H1 (cell line): ENCODE data around the gene CNBP. TPM values are rescaled to one million over a fixed set of nuclear protein-coding genes. Genes with fewer than 3 reads are reported as not detected.

Experiments used
- CTCF ChIA-PET: fragments of 300-600 bp; sonication (Branson Sonifier 250); formaldehyde crosslinking; loops from one replicate; lab custom pipeline; 2021; ENCODE audit not compliant: partially characterized antibody; lab: Charles Lee
- POLR2A ChIA-PET: fragments of 300-600 bp; sonication (Branson Sonifier 250); formaldehyde crosslinking; loops from one replicate; lab custom pipeline; 2021; ENCODE audit warnings: inconsistent platforms; ENCODE audit not compliant: partially characterized antibody; lab: Charles Lee
- DNase-seq, 2 experiments: peaks; one replicate each; pipeline versions ENCODE4 v3.0.0 to v3.0.0-alpha.2; 2010 to 2022; ENCODE audit warnings: low spot score in 2 of 2, low read depth in 1 of 2, mixed read lengths in 1 of 2
- FAIRE-seq: peaks from 2 replicates; lab custom pipeline; 2011; peaks lifted over from hg19 to GRCh38; lab: Jason Lieb, UNC
- H2AFZ ChIP-seq: 2 replicates; pipeline ENCODE4 v1.8.1; 2012; ENCODE audit warnings: low read length, inconsistent platforms
- H2AK5ac ChIP-seq: 2 replicates; pipeline ENCODE4 v1.6.1; 2013; ENCODE audit warnings: low read depth, low read length
- H2BK120ac ChIP-seq: replicated peaks from 2 replicates; pipeline ENCODE3; 2013; ENCODE audit warnings: low read depth, low read length, inconsistent platforms
- H2BK12ac ChIP-seq: 2 replicates; pipeline ENCODE4 v1.6.1; 2013; ENCODE audit warnings: low read depth, low read length
- H2BK15ac ChIP-seq: 2 replicates; pipeline ENCODE4 v1.6.1; 2013; ENCODE audit warnings: low read length
- H2BK20ac ChIP-seq: 2 replicates; pipeline ENCODE4 v1.6.1; 2013; ENCODE audit warnings: low read length
- H2BK5ac ChIP-seq: 2 replicates; pipeline ENCODE4 v1.6.1; 2013; ENCODE audit warnings: low read depth, low read length
- H3K14ac ChIP-seq: 2 replicates; pipeline ENCODE4 v1.6.1; 2013; ENCODE audit warnings: inconsistent platforms; ENCODE audit not compliant: insufficient read length
- H3K18ac ChIP-seq: 2 replicates; pipeline ENCODE4 v1.6.1; 2013; ENCODE audit warnings: low read length; ENCODE audit errors: extremely low read depth
- H3K23ac ChIP-seq: 2 replicates; pipeline ENCODE4 v1.6.1; 2013; ENCODE audit warnings: inconsistent platforms; ENCODE audit not compliant: insufficient read length
- H3K23me2 ChIP-seq: 2 replicates; pipeline ENCODE4 v1.6.1; 2013; ENCODE audit warnings: low read depth, low read length
- H3K27ac ChIP-seq: 2 replicates; pipeline ENCODE4 v1.6.1; 2011; ENCODE audit warnings: low read depth, low read length, inconsistent platforms
- H3K27me3 ChIP-seq, 4 experiments: replicated peaks in 1 of 4; 1 replicate in 1 of 4; 2 replicates in 3 of 4; pipeline versions ENCODE4 v1.6.1 to v1.8.1; 2011 to 2013; ENCODE audit warnings: low read length in 3 of 4, mild to moderate bottlenecking in 3 of 4, inconsistent platforms in 2 of 4, mixed read lengths in 2 of 4, moderate library complexity in 1 of 4; ENCODE audit not compliant: control insufficient read depth in 3 of 4, insufficient read depth in 3 of 4; ENCODE audit errors: extremely low read depth in 1 of 4
- H3K36me3 ChIP-seq, 4 experiments: 2 replicates each; pipeline versions ENCODE4 v1.6.1 to v1.8.1; 2011 to 2013; ENCODE audit warnings: mild to moderate bottlenecking in 4 of 4, low read length in 3 of 4, moderate library complexity in 2 of 4, control low read depth in 1 of 4, inconsistent platforms in 1 of 4; ENCODE audit not compliant: insufficient read depth in 4 of 4, control insufficient read depth in 2 of 4
- H3K4ac ChIP-seq: replicated peaks from 2 replicates; pipeline ENCODE3; 2013; ENCODE audit warnings: low read length, low read depth, mixed read lengths, inconsistent platforms; ENCODE audit not compliant: insufficient read length
- H3K4me1 ChIP-seq, 4 experiments: replicated peaks in 1 of 4; 1 replicate in 1 of 4; 2 replicates in 3 of 4; pipeline versions ENCODE4 v1.6.1 to v1.8.1; 2011 to 2013; ENCODE audit warnings: low read length in 3 of 4, inconsistent platforms in 2 of 4, mixed read lengths in 1 of 4; ENCODE audit not compliant: insufficient read depth in 4 of 4, control insufficient read depth in 3 of 4
- H3K4me2 ChIP-seq, 2 experiments: 2 replicates each; pipeline versions ENCODE4 v1.6.1 to v1.8.1; 2011 to 2013; ENCODE audit warnings: low read depth in 2 of 2, low read length in 2 of 2, control low read depth in 1 of 2, inconsistent platforms in 1 of 2, mild to moderate bottlenecking in 1 of 2; ENCODE audit not compliant: insufficient read depth in 1 of 2
- H3K4me3 ChIP-seq, 4 experiments: fragments of 200-600, 300-600 bp in 1 of 4; sonication (generic), shearing (Covaris generic), sonication (Bioruptor Twin) in 1 of 4; 2 replicates each; pipeline versions ENCODE4 v1.5.1 to v1.8.1; 2011 to 2016; ENCODE audit warnings: low read length in 4 of 4, low read depth in 3 of 4, control low read depth in 2 of 4, inconsistent platforms in 2 of 4, mild to moderate bottlenecking in 2 of 4, mixed read lengths in 1 of 4, moderate library complexity in 1 of 4; ENCODE audit not compliant: insufficient read depth in 2 of 4; ENCODE audit errors: extremely low read depth in 1 of 4
- H3K56ac ChIP-seq: replicated peaks from 2 replicates; pipeline ENCODE3; 2013; ENCODE audit warnings: low read depth, mild to moderate bottlenecking, mixed read lengths, low read length, inconsistent platforms; ENCODE audit not compliant: insufficient read length
- H3K79me1 ChIP-seq: 2 replicates; pipeline ENCODE4 v1.6.1; 2013; ENCODE audit warnings: low read depth, low read length, control low read depth
- H3K79me2 ChIP-seq, 2 experiments: 2 replicates each; pipeline versions ENCODE4 v1.6.1 to v1.8.1; 2012 to 2013; ENCODE audit warnings: low read length in 2 of 2, mild to moderate bottlenecking in 2 of 2, inconsistent platforms in 1 of 2; ENCODE audit not compliant: insufficient read depth in 2 of 2, control insufficient read depth in 1 of 2
- H3K9ac ChIP-seq, 4 experiments: replicated peaks in 1 of 4; 1 replicate in 1 of 4; 2 replicates in 3 of 4; pipeline versions ENCODE4 v1.6.1 to v1.8.1; 2011 to 2013; ENCODE audit warnings: low read depth in 3 of 4, low read length in 3 of 4, control low read depth in 2 of 4, mild to moderate bottlenecking in 2 of 4, moderate library complexity in 2 of 4, inconsistent platforms in 1 of 4; ENCODE audit errors: extremely low read depth in 1 of 4
- H3K9me3 ChIP-seq, 2 experiments: 2 replicates each; pipeline versions ENCODE4 v1.6.1 to v1.8.1; 2012 to 2013; ENCODE audit warnings: mild to moderate bottlenecking in 2 of 2, moderate library complexity in 2 of 2, control low read depth in 1 of 2, inconsistent platforms in 1 of 2, low read depth in 1 of 2, low read length in 1 of 2, mixed read lengths in 1 of 2; ENCODE audit not compliant: insufficient read depth in 2 of 2
- H4K20me1 ChIP-seq, 2 experiments: replicated peaks in 1 of 2; 2 replicates each; pipeline versions ENCODE3 to v1.8.1; 2011 to 2013; ENCODE audit warnings: inconsistent platforms in 2 of 2, low read length in 2 of 2, mild to moderate bottlenecking in 1 of 2; ENCODE audit not compliant: insufficient read depth in 2 of 2, control insufficient read depth in 1 of 2
- H4K5ac ChIP-seq: 2 replicates; pipeline ENCODE4 v1.6.1; 2013; ENCODE audit warnings: low read length, low read depth, mixed read lengths, inconsistent platforms; ENCODE audit not compliant: insufficient read length
- H4K8ac ChIP-seq: 2 replicates; pipeline ENCODE4 v1.8.0; 2013; ENCODE audit warnings: mild to moderate bottlenecking, moderate library complexity, low read length, inconsistent platforms; ENCODE audit not compliant: insufficient read depth; ENCODE audit errors: extremely low read depth
- H4K91ac ChIP-seq: replicated peaks from 2 replicates; pipeline ENCODE3; 2013; ENCODE audit warnings: low read length, mixed read lengths, inconsistent platforms; ENCODE audit not compliant: insufficient read length
- EZH2 ChIP-seq: fragments of 200-600 bp; sonication (generic); IDR thresholded peaks from 2 replicates; pipeline ENCODE4 v1.7.1; 2012; ENCODE audit warnings: low read depth, mild to moderate bottlenecking, moderate library complexity, low read length, inconsistent platforms; ENCODE audit not compliant: severe bottlenecking
- GTF2F1 ChIP-seq: IDR thresholded peaks from 2 replicates; pipeline ENCODE4 v1.6.1; 2012; ENCODE audit warnings: low read depth, low read length, improper control_type of control experiment, borderline replicate concordance
- JUN ChIP-seq: IDR thresholded peaks from 2 replicates; pipeline ENCODE4 v1.6.1; 2011; ENCODE audit warnings: low read depth, mild to moderate bottlenecking, improper control_type of control experiment, low read length
- RBBP5 ChIP-seq: IDR thresholded peaks from 2 replicates; pipeline ENCODE4 v1.7.1; 2012; ENCODE audit warnings: low read depth, mild to moderate bottlenecking, inconsistent platforms, low read length, moderate library complexity, borderline replicate concordance
- RNF2 ChIP-seq: fragments of 200-900, 300-1000 bp; sonication (generic); IDR thresholded peaks from 2 replicates; pipeline ENCODE4 v1.7.1; 2016; ENCODE audit warnings: borderline replicate concordance, low read depth, mild to moderate bottlenecking, antibody characterized with exemption, low read length; ENCODE audit not compliant: poor library complexity, severe bottlenecking; ENCODE audit errors: missing control alignments
- SRF ChIP-seq: IDR thresholded peaks from 2 replicates; pipeline ENCODE4 v1.6.1; 2011; ENCODE audit warnings: mild to moderate bottlenecking, low read depth, low read length, moderate library complexity
- TAF7 ChIP-seq: optimal IDR thresholded peaks from 2 replicates; pipeline ENCODE3; 2011; ENCODE audit warnings: low read depth, mild to moderate bottlenecking, inconsistent platforms, low read length, moderate library complexity, borderline replicate concordance
- TBP ChIP-seq: IDR thresholded peaks from 2 replicates; pipeline ENCODE4 v1.6.1; 2011; ENCODE audit warnings: low read depth, low read length, improper control_type of control experiment
- ZNF274 ChIP-seq: IDR thresholded peaks from 2 replicates; pipeline ENCODE4 v1.7.0; 2012; ENCODE audit warnings: low read length, borderline replicate concordance; ENCODE audit errors: extremely low read depth
- WGBS, 2 experiments: shearing (Covaris generic) in 1 of 2; methylation state at CpG; one replicate each; pipeline versions ENCODE4 v1.1.6 to v1.1.7; 2013 to 2015; ENCODE audit warnings: low lambda C conversion rate in 2 of 2, mixed read lengths in 2 of 2, inconsistent platforms in 1 of 2, low coverage in 1 of 2, missing lambda C conversion rate in 1 of 2; ENCODE audit not compliant: insufficient replicate concordance in 2 of 2, insufficient coverage in 1 of 2, insufficient read length in 1 of 2; ENCODE audit errors: extremely low coverage in 1 of 2, missing lambda C conversion rate in 1 of 2; 5-methylcytosine and 5-hydroxymethylcytosine counted together
- polyA plus RNA-seq, 7 experiments: library from polyadenylated mRNA; depleted of rRNA in 3 of 7; stranded (reverse) in 5 of 7; unstranded in 2 of 7; fragments of >200 nt in 5 of 7; fragments of 200-250 nt in 2 of 7; gene quantifications; 1 replicate in 5 of 7; 2 replicates in 1 of 7; 4 replicates in 1 of 7; pipeline versions ENCODE4 v1.2.1 to v1.2.3, GENCODE V29; 2011 to 2013; ENCODE audit warnings: missing spikeins in 2 of 7, mixed read lengths in 2 of 7
- total RNA-seq: library from RNA; stranded (reverse); fragmentation: NEBNext Ultra II Directional; extraction: Animal tissue kit (Norgen Biotek cat#: 25700); gene quantifications from 2 replicates; pipeline ENCODE4 v1.2.1, GENCODE V29; 2021

CNBP gene
- total and polyA plus RNA-seq, 2 of the 8 experiments (the other 6 are each of a cell fraction or from before 2014, with no cell fraction given), result 315 to 371 TPM

GRCh38 chr3:129197321-129197720, 13.6 kb upstream of the CNBP start:
- POLR2A ChIA-PET, result interaction anchor here (0.8 to 1.2 kb wide), 4 partner anchors 14 to 119 kb away, joined by 3 to 6 read pairs (median 3); partner anchors contain the start of gene CNBP

More at GRCh38 chr3:129197321-129197720, 13.6 kb upstream of the CNBP start:
- no peak overlapping the region for H4K91ac ChIP-seq
- H2BK15ac ChIP-seq, result no peak overlapping the region
- H3K14ac ChIP-seq, result no peak overlapping the region
- no peaks in the 10 kb centered on the region for H3K9me3 ChIP-seq
- H4K8ac ChIP-seq, result no peak overlapping the region
- no peaks in the 10 kb centered on the region for H4K20me1 ChIP-seq
- no peak overlapping the region for H3K4ac ChIP-seq
- H3K27ac ChIP-seq, result no peak overlapping the region
- no peak overlapping the region for H2BK5ac ChIP-seq
- no peak overlapping the region for H2BK12ac ChIP-seq
- no peaks in the 10 kb centered on the region for H3K27me3 ChIP-seq
- TF ChIP-seq ZNF274, result no peak
- TF ChIP-seq TAF7, result no peak
- no peak for TF ChIP-seq GTF2F1
- TF ChIP-seq EZH2, result no peak
- no peak for TF ChIP-seq RBBP5
- no peak for TF ChIP-seq RNF2
- no peak for TF ChIP-seq SRF
- TF ChIP-seq TBP, result no peak
- TF ChIP-seq JUN, result no peak
- WGBS, 2 experiments, result 80% methylated on average over 1 of the region's 1 CpG; no CpG with 5 or more reads in 1 of the 2 experiments
- H3K4me3 ChIP-seq, result no peak overlapping the region
- H3K23me2 ChIP-seq, result no peaks in the 10 kb centered on the region
- DNase-seq (no peak), FAIRE-seq (no peak)
- H3K56ac ChIP-seq, result no peak overlapping the region
- H3K36me3 ChIP-seq, result no peaks in the 10 kb centered on the region
- no peak overlapping the region for H3K4me2 ChIP-seq
- no peaks in the 10 kb centered on the region for H3K4me1 ChIP-seq
- no peak overlapping the region for H3K23ac ChIP-seq
- H3K79me2 ChIP-seq, result no peaks in the 10 kb centered on the region
- no peak overlapping the region for H3K9ac ChIP-seq
- no peak overlapping the region for H2BK20ac ChIP-seq
- no peak overlapping the region for H2AK5ac ChIP-seq
- no peak overlapping the region for H2BK120ac ChIP-seq
- H4K5ac ChIP-seq, result no peak overlapping the region
- CTCF ChIA-PET, result interaction anchor here (1.5 to 2.8 kb wide), 2 partner anchors 11 to 48 kb away, joined by 3 to 13 read pairs; no protein-coding TSS in a partner anchor
- H3K18ac ChIP-seq, result no peak overlapping the region
- H3K79me1 ChIP-seq, result no peaks in the 10 kb centered on the region
- no peak overlapping the region for H2AFZ ChIP-seq
